HG03196 (cell line): Measurements from ENCODE around the gene CSF2.

Experiments used
- ATAC-seq: cut with Tn5 transposase; IDR thresholded peaks from one replicate; pipeline ENCODE4 v1.9.1; 2021; ENCODE audit not compliant: unreplicated experiment

CSF2 gene

GRCh38 chr5:132067941-132068808 lies 5.4 kb upstream of the CSF2 start:
- ATAC-seq, result no peak

GRCh38 chr5:132069561-132069960 lies 4.0 kb upstream of the CSF2 start:
- ATAC-seq, result no peak

- ATAC-seq, result no peak
Observed at GRCh38 chr5:132069994-132070393, 3.6 kb upstream of the CSF2 start.

GRCh38 chr5:132070460-132071337 lies 2.9 kb upstream of the CSF2 start:
- ATAC-seq, result no peak

- no peak for ATAC-seq
Observed at GRCh38 chr5:132071338-132071707, 2.3 kb upstream of the CSF2 start.

GRCh38 chr5:132072070-132072469 lies 1.5 kb upstream of the CSF2 start:
- ATAC-seq, result no peak

- no peak for ATAC-seq
Observed at GRCh38 chr5:132072528-132072927, 1.1 kb upstream of the CSF2 start.

- no peak for ATAC-seq
Observed at GRCh38 chr5:132074091-132074771, 642 bp downstream of the CSF2 start.

- no peak for ATAC-seq
Observed at GRCh38 chr5:132074772-132075718, 1.5 kb downstream of the CSF2 start.

- no peak for ATAC-seq
Observed at GRCh38 chr5:132075719-132076077, 2.1 kb downstream of the CSF2 start.

GRCh38 chr5:132076202-132076830 lies 2.7 kb downstream of the CSF2 start:
- no peak for ATAC-seq

- no peak for ATAC-seq
Observed at GRCh38 chr5:132076983-132077382, 3.4 kb downstream of the CSF2 start.

GRCh38 chr5:132079081-132079480 lies 5.5 kb downstream of the CSF2 start:
- ATAC-seq, result no peak

- ATAC-seq, result no peak
Observed at GRCh38 chr5:132079619-132080018, 6.0 kb downstream of the CSF2 start.

GRCh38 chr5:132080595-132080994 lies 7.0 kb downstream of the CSF2 start:
- no peak for ATAC-seq

GRCh38 chr5:132081458-132081857 lies 7.9 kb downstream of the CSF2 start:
- ATAC-seq, result no peak

- ATAC-seq, result no peak
Observed at GRCh38 chr5:132082329-132083023, 8.9 kb downstream of the CSF2 start.

- ATAC-seq, result no peak
Observed at GRCh38 chr5:132083071-132083678, 9.6 kb downstream of the CSF2 start.

GRCh38 chr5:132085686-132086085 lies 12.1 kb downstream of the CSF2 start:
- no peak for ATAC-seq
